GM18499 (cell line): ENCODE data around the gene CHD6.

ENCODE experiments used
- ATAC-seq: cut with Tn5 transposase; IDR thresholded peaks from one replicate; pipeline ENCODE4 v1.9.1; 2021; ENCODE audit warnings: moderate number of reproducible peaks; ENCODE audit not compliant: insufficient read depth, unreplicated experiment

CHD6 gene

DNA sequence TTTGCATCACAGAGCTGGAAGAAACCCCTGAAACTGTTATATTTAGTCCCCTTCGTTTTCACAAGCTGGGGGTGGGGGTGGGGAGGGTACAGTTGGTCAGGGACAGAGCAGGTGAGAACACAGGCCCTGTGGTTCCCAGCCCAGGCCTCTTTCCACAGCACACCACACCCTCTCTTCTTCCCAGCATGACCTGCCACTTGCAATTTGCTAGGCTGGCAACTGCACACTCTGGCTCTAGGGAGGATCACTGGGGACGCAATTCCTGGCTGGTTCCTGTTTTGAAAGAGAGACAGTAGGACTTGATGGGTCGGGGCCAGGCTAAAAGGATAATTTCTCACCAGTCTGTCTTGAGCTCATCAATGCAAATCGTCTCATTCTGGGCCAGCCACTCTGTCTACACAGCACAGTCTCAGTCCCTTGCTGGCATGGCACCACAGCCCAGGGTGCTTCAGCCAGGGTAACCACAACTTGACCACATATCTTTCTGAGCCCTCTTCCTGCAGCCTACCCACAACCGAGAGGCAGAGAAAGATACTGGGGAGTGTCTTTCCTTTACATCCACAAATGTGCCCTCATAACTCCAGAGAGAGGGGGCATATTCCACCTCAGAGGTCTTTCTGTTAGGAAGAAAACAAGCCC is 209.9 kb downstream of the CHD6 start:
- ATAC-seq, result no peak

DNA sequence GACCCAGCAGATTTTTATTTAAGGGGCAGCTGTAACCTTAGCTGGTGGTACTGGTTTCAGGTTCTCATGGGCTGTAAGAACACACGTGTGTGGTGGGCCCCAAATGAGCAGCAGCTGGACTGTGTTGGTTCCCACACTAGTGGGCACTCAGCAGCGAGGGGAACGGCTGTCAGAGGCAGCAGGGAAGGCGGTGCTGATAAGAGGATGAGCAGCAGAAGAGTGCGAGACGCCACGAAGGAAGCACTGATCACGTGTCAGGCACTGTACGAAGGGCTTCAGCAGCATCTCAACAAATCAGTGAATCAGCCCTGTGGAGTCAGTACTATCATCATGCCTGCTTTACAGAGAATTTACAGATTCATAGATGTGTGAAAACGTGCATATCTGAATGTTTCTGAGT is 210.6 kb downstream of the CHD6 start:
- no peak for ATAC-seq

DNA sequence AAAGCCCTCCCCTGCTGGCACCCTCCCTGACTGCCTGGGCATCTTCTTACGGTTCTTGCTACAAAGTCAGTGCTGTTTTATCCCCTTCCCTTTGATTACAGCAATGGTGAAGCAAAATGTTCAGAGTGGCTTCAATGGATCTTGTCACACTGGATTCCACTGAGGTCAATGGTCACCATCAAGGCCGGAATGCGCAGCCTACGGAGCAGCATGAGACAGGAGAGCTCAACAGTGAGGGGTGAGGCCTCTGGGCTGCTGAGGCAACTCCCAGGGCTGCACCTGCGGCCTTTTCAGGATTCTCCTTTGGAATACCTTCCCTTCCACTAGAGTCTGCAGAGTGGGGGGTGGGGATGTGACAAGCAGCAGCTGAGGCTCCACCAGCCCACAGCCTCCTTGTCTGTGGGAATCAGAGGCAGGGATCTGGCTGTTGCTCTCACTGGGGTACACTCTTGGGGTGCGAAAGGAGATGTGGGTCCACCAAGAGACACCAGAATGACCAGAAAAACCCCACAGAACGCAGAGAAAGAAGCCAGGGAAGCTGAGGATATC is 211.2 kb downstream of the CHD6 start:
- ATAC-seq, result no peak

DNA sequence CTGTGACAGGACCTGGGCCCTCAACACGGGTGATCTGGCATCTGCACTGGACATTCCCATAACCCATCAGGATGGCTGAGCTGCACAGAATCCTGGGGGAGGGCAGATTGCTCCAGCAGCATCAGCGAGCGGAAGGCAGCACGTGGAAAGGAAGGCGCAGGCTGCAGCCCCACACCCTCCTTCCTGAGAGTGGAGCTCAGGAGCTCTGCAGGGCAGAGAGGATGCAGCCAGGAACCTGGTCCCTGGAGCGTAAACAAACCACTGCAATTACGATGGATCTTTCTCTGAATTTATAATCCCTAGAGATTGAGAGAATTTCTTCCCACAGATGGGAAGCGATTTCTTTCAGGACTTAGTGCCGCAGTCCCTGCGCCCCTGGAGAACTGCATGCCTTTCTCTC is 211.8 kb downstream of the CHD6 start:
- ATAC-seq, result no peak

DNA sequence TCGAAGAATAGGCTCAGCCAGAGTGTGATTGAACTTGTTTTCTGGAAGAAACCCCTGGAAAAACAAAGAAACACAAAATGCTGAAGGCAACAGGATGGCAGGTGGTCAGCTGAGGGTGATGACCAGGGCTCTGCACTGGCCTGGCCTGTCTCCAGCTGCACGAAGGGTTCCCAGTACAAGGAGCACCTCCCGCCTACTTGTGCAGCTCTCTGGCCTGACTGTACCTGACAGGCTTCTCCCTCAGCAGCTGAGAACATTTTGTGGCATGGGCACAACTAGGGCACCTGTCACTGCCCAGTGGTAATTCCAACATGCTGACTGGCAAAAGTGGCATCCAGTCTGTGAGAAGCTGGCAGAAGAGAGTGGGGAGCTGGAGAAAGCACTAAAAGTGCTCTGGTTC is 212.7 kb downstream of the CHD6 start:
- ATAC-seq, result no peak

DNA sequence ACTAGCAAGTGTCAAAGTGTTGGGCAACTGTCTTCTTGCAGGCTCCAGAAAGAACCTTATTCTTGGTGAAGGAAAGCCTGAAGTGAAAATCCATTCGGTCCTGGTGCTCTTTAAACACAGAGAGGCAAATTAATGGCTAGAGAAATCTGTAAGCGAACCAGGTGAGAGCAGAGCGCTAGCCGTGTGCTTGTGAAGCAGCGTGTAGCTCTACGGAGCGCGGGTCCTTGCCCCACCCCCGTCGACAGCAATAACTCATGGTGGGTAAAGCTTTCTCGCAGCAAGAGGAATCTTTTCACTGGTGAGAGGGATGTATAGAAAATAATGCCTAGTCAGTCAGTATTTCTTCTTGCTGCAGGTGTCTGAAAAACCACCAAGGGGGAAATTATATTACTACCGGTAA is 214.6 kb downstream of the CHD6 start:
- no peak for ATAC-seq

DNA sequence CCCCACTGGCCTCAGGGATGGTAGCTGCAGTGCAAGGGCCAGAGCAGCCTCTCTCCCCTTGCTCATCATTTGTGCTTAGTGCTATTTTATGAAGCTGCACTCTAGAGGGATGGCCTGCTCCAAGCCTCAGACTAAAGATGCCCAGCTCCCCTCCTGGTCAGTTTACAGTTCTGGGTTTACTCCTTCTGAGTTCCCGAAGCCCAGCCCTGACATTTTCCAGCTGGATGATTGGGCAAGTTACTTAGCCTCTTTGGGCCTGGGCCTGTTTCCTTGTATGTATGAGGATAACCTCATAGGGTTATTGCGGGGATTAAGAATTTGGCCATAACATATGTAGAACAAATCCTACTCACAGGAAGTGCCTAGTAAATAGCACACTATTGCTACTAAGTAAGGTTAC is 219.8 kb downstream of the CHD6 start:
- no peak for ATAC-seq

DNA sequence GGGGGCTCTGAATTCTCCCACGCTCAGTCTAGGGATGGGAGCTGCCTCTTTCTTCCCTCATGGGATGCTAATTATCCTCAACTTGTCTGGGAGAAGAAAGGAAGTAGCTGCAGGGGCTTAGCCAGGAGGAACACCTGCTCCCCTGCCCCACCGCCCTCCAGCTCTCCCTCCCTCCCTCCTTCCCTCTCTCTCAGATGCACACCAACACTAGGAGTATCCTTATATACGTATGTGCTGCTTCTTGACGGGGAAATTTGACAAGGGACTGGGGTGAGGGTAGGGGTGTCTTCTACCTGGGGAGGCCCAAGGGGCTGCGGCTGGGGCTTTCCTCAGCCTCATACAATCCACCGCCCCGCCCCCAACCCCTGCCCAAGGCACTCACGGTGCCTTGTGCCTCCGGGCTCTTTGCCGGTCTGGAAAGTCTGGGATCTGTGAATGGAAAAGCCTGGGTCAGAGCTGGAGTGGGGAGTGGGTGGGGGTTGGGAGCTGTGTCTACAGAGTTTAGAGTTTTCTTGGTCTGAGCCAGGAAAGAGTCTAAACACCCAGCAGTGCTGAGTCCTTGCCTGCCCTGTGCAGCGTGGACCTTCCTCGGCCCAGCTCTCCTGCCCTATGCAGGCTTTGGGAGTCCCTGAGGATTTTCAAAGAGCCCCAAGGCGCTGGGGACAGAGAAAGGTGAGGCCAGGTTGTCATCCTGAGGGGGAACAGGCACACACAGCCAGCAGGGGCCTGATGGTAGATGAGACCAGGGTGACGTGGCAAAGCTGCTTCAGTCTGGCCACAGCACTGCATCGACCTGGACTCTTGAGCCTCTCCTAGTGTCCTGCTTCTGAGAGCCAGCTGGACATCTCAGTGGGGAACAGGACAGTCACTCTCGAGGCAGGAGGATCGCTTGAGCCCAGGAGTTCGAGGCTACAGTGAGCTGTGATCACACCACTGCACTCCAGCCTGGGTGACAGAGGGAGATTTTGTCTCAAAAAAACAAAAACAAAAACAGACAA is 222.2 kb downstream of the CHD6 start:
- no peak for ATAC-seq

DNA sequence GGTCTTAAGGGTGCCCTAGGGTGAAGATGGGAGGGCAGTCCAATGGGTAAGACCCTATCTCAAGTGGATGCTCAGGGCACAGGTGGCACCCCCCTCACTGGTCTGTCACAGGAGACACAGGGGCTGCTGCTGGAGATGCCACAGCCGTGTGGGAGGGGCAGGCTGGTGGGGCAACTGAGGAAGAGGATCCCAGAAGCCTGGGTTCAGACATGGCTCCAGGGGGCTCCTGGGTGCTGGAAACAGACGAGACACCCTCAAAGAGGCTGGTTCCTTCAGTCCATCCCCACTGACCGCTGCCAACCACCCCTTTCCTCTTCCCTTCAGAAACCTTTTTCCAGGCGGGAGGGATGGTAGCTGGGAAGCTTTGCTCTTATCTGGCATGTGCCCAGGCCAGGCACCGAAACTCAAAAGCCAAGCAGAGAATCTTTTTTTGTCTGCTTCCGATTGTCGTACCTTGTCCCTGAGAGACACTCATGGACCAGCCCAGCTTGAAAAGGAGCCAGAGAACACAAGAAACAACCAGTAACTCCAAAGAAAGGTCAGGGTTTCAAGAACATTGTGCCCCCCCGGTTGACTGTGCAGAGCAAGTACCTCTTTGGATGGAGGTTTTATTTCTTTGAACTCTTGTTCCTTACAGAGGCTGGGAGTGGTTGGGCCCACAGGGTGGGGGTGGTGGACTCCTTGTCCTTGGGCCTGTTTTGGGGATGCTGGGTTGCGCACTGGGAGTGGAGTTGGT is 223.1 kb downstream of the CHD6 start:
- ATAC-seq, result no peak

DNA sequence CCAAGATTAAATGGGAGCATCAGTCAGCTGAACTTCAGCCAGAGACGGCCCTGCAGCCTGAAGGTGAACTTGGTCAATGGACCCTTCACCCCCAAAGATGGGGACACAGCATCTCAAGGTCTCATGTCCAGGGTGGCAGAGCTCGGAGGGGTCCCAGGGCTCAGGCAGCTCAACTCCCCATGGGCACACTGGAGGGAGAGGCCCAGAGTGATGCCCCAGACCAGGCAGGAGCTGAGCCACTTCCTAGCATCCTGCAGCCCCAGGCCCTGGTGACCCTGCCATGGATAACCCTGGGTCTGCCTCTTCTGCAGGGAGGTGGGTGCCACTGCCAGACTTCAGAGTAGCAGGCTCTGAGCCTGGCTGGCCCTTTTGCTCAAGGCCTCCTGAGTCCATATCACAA is 224.1 kb downstream of the CHD6 start:
- no peak for ATAC-seq

DNA sequence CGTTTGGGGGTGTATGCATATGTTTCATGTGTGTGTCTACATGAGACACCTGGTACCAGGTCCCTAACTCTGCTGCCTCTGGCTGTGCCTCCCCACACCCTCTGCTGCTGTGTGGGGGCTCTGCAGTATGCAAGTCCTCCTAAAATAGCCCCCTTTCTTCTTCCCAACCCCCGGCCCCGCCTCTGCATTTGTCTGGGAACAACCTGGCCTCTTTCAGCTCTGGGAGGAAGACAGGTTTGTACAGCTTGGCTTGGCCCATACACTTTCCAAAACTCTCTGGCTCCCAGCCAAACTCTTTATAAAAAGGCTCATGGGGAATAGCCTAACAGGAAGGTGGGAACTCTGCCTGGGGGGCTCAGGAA is 224.5 kb downstream of the CHD6 start:
- ATAC-seq, result no peak

DNA sequence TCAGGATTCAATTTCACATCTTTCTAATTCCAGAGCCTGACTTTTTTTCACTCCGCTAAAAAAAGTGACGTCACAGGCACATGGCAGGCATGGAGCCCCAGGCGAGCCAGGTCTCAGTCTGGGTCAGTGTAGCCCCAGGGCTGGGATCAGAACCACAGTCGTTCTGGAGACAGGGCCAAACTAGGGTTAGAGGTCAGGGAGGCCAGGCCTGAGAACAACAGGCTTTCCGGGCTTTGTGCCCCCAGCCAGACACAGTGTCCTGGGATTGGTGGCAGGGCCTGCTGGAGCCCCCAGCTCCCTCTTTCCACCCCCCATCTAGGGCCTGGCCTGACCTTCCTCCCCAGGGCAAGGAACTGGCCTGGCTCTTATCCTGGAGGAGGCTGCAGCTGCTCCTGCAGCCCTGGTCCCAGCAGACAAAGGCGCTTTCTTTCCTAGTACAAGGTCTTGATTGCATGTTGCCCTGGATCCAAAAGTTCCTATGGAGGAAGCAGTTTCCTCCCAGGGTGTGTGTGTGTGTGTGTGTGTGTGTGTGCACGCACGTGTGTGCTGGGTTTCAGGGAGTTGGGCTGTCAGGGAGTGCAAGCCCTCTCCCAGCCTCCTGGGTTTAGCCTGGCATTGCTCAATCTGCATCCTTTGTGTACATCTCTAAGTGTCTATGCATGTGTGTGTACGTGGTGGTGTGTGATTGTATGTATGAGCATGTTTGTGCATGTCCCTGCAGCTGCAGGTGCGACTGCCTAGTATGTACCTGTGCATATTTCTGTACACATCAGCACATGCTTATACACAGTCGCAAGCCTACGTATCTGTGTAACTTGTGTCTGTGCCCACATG is 225.1 kb downstream of the CHD6 start:
- no peak for ATAC-seq

DNA sequence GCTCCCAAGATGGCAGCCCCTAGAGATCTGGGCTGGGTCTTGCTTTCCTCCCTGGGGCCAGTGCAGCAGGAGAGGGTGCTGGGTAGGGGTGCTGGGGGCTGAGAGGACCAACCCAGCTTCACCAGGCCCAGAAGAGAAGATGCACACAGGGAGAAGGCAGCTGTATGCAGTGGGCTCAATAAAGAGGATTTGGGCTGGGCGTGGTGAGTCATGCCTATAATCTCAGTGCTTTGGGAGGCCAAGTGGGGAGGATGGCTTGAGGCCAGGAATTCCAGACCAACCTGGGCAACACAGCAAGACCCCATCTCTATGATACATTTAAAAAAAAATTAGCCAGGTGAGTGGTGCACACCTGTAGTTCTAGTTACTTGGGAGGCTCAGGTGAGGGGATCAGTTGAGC is 225.9 kb downstream of the CHD6 start:
- ATAC-seq, result no peak

DNA sequence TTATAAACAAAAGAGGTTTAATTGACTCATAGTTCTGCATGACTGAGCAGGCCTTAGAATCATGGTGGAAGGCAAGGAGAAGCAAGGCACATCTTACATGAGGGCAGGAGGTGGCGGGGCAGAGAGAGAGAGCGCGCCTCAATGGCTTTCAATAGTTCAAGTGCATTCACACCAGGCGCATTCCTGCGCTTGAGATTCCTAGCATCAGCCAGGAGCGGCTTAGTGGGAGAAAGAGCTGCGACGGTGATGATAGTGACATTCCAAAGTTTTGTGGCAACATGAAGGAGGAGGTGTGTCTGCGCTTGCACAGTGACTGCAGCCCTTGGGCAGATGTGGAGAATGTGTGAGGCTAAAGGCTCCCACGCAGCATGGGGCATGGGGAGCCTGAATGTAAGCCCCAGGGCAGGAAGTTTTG is 226.6 kb downstream of the CHD6 start:
- ATAC-seq, result no peak

DNA sequence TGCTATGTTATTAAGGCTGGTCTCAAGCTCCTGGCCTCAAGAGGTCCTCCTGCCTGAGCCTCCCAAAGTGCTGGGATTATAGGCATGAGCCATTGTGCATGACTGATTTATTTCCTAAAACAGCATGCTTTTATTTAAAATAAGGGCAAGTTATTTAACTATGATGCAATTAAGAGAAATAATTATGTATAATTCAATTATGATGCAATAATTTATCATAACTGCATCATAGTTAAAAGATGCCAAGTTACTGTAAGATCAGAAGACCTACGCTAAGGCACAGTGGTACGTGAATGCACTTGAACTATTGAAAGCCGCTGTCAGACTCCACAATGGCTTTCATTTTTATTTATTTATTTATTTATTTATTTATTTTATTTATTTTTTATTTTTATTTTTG is 227.3 kb downstream of the CHD6 start:
- no peak for ATAC-seq

DNA sequence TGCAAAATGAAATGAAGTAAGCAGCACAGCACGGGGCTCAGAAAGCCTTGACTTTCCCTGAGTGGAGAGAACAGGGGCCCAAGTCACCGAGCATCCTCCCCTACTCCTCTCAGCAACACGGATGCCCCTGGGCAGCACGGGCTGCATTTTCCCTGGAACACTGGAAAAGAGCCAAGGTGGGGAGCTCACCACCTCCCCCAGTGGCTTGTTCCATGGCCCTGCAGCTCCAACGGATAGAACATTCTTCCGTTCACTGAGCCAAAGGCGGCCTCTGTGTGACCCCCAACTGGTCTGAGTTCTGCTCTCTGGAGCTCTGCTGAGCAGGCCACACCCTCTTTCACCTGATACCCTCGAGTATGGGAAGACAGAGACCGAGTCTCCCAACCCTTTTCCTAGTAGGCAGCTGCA is 230.7 kb downstream of the CHD6 start:
- no peak for ATAC-seq

DNA sequence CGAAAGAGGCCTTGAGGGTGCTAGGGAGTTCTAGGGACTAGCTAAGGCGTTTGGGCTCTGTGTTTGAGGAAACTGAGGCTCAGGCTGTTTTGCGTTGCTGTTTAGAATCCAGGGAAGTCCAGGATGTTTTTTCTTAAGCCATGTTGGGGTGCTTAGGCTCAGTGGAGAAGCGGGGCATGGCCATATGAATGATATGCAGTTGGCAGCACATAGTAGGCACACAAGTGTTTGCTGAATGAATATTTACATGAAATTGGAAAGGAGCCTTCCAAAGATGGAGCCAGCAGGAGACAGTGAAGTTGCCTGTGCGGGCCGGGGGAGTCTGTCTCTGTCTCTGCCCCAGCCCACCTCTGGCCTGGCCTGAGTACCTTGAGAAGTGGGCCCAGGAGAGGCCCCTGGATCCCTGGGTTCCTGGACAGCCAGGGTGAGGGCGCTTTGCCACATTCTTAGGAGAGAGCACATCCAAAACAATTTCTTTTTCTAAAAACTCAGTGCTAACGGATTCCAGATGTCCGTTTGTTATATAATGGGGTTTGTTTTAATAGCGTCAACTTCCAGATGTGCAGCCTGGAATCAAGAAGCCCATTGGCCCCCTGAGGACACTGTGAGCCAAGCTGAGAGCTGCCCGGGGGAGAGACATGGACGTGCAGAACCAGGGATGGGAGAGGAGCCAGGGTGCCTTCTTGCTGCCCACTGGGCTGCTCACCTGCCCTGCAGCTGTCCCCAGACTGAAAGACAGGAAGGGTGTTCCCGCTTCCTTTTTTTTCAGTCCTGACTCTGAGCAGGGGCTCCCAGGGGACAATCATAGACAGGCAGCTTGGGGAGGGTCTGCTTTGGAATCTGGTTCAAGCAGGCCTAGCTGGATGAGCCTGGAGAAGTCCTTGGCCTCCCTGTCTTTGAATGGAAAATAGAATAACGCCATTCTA is 231.4 kb downstream of the CHD6 start:
- ATAC-seq, result no peak

DNA sequence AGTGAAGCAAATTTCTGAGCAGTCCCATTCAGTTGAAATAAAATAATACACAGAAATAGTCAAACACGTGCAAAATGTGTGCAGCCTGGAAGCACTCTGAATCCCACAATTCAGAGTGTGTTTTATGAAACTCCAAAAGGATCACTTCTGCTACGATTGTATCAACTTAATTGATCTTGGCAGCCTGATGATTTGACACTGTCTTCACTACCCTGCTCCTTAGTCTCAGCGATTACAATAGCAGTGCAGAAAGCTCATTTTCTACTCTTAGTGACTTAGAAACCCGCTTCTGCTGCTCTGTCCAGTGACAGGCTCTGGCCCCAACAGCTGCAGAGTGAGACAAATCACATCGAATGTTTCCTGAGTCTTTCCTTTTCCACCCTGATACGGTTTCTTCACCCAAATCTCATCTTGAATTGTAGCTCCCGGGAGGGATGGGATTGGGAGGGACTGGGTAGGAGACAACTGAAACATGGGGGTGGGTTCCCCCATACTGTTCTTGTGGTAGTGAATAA is 235.3 kb downstream of the CHD6 start:
- no peak for ATAC-seq
